BE2C (cell line): ENCODE results near the gene HOXA1.

Experiments
- DNase-seq: peaks from one replicate; pipeline ENCODE4 v3.0.0-alpha.2; 2020
- H3K27me3 ChIP-seq: fragments of 250-450 bp; sonication (Bioruptor Pico); 2 replicates; pipeline ENCODE4 v1.5.1; 2020; ENCODE audit warnings: mild to moderate bottlenecking
- H3K36me3 ChIP-seq: fragments of 250-450 bp; sonication (Bioruptor Pico); 2 replicates; pipeline ENCODE4 v1.5.1; 2020; ENCODE audit warnings: mild to moderate bottlenecking
- H3K4me1 ChIP-seq: fragments of 250-450 bp; sonication (Bioruptor Pico); 2 replicates; pipeline ENCODE4 v1.5.1; 2020
- H3K4me3 ChIP-seq: 2 replicates; pipeline ENCODE4 v1.5.1; 2011; ENCODE audit warnings: low read depth, low read length
- H3K9me3 ChIP-seq: fragments of 250-450 bp; sonication (Bioruptor Pico); 2 replicates; pipeline ENCODE4 v1.5.1; 2020
- TF ChIP-seq, protein P1 (sequence below): IDR thresholded peaks from 2 replicates; pipeline ENCODE4 v1.5.1; 2012; ENCODE audit warnings: mild to moderate bottlenecking, low read depth, low read length

Gene HOXA1

DNA sequence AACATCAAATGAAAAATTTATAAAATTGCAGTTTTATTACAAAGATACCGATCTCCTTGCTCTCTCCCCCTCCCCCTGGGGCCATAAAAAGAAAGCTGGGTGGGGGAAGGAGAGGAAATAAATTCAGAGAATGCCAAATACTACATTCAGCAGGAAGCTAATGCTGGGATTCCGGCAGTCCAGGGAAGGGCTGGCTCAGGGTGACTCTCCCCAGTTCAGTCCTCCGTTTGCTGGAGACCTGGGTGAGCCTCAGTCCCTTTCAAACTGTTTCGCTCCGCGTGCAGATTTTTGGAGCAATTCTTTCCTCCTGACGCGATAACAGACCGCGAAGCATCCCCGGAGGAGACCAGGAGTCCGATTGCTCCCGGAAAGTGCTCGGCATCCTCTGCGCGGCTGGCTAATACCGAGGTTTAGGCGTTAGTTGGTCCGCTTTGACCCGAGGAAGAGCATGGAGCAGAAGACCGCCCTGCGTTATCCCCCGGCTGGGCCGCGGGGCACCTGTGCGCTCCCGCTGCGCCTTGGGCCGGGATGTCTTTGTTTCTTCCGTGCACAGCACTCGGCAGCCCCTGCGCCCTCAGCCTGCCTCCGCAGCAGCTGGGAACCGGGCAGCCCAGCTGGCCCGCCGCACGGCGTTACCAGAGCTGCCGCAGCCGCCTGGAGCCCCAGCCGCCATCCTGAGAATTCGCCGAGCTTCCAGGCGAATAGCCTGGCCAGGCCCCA lies 10.5 kb upstream of the HOXA1 start:
- Histone ChIP-seq H3K36me3 (no peaks in the 10 kb centered on the region), H3K27me3 (peaks cover 100% of the 10 kb centered on the region), H3K9me3 (no peaks in the 10 kb centered on the region; the same call in 1 of the 2 replicates), H3K4me3 (no peak overlapping the region), H3K4me1 (no peaks in the 10 kb centered on the region)
- DNase-seq = no peak
- TF ChIP-seq, protein P1, sequence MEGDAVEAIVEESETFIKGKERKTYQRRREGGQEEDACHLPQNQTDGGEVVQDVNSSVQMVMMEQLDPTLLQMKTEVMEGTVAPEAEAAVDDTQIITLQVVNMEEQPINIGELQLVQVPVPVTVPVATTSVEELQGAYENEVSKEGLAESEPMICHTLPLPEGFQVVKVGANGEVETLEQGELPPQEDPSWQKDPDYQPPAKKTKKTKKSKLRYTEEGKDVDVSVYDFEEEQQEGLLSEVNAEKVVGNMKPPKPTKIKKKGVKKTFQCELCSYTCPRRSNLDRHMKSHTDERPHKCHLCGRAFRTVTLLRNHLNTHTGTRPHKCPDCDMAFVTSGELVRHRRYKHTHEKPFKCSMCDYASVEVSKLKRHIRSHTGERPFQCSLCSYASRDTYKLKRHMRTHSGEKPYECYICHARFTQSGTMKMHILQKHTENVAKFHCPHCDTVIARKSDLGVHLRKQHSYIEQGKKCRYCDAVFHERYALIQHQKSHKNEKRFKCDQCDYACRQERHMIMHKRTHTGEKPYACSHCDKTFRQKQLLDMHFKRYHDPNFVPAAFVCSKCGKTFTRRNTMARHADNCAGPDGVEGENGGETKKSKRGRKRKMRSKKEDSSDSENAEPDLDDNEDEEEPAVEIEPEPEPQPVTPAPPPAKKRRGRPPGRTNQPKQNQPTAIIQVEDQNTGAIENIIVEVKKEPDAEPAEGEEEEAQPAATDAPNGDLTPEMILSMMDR = no peak

DNA sequence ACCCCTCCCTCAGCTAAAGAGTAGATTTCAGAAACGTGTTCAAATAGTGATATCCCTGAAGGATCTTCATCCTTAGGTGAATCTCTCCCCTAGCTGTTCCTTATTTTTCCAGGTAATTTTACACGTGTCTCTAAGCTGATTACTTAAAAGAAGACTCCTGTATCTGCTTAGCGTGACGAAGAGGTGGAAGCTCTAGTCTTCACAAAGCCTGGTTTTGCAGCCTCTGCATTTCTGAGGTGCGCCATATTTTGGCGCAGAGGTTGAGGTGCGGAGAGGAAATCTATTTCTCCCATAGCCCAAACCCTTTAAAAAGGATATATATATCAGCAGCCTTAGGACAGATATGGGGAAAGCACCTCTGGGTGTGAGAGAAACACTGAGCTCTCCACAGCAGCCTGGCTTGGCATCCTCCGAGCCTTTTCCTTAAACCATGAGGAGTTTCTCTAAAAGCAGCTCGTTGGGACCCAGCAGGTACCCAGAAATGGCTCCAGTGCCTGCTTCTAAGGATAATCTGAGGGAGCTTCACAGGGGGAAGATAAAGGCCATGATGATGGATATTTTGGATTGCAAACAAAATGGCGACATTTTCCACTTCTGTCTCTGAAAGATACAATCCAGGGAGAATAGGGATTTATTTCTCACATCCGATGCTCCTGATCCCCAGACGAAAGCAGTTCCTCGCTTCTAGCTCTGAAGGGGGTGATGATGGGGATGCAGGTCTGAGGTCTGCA lies 9.7 kb upstream of the HOXA1 start:
- no peak for DNase-seq
- Histone ChIP-seq H3K27me3 (peaks cover 100% of the 10 kb centered on the region), H3K36me3 (no peaks in the 10 kb centered on the region), H3K9me3 (no peaks in the 10 kb centered on the region; the same call in 1 of the 2 replicates), H3K4me3 (no peak overlapping the region), H3K4me1 (no peaks in the 10 kb centered on the region)
- TF ChIP-seq, protein P1 = no peak

DNA sequence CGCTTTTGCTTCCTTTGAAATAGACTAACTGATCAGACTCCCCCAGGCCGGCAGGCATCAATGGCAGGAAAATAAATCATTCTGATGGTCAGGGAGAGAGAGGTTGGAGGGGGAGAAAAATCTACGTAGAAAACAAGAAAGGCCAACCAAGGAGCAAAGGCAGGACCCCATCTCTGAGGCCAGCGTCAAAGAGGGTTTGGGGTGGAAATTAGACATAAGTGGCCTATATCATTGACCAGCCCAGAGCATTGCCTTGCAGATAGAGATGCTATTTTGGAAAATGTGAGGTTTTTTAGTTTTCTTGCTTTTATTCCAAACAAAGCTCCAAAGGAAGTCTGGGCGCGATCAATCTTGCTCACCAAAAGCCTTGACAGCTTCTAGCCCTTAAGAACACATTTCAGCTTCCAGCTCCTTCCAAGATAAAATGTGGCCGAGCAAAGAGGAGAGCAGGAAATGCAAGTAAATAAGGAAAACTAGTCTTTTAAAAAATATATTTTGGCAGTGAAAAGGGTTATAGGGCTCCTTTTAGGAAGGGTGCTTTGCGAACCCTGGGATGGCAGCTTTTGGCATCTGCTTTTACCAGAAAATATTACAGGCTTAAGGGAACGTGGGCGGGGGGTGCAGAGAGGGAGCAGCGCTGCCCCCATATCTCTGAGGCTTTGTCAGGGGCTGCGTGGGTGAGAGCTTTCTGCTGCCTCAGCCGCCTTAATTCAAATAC lies 8.7 kb upstream of the HOXA1 start:
- Histone ChIP-seq H3K36me3 (no peaks in the 10 kb centered on the region), H3K4me3 (no peak overlapping the region), H3K9me3 (no peaks in the 10 kb centered on the region; the same call in 1 of the 2 replicates), H3K4me1 (no peaks in the 10 kb centered on the region), H3K27me3 (peaks cover 100% of the 10 kb centered on the region)
- TF ChIP-seq, protein P1 = no peak
- DNase-seq = no peak

DNA sequence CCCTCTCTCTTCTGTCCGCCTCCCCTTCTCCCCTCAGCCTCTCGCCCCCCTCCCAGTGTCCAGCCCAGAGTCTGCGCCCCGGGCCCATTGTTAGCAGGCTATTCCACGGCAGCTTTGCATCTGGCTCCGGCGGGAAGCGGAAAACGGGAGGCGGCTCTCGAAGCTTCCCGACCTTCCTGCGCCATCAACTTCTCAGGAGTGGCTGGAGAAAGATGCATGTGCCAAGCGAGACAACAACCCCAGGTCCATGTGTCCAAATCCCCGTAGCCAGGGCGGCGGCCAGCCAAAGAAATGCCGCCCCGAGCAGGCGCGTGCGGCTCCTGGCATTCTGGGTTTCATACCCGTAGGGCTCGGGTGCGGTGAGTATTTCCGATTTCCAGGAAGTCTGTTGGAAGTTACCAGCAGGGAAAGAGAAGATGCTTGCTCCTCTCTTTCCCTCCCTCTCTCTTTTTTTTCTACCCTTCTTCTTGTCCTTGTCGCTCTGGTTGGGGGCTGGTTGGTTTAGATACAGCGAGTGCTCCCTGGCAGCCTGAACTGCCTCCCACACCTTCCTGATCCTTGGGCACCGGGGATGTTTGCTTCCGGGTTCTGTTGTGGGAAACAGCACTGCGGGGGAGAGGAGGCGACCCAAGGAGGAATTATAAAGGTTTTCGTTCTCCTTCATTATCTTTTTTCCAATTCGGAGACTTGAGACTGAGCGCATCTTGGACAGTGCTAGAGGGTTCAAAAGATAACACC lies 7.9 kb upstream of the HOXA1 start:
- Histone ChIP-seq H3K27me3 (peaks cover 100% of the 10 kb centered on the region), H3K36me3 (no peaks in the 10 kb centered on the region), H3K4me3 (no peak overlapping the region), H3K4me1 (no peaks in the 10 kb centered on the region), H3K9me3 (no peaks in the 10 kb centered on the region; the same call in 1 of the 2 replicates)
- TF ChIP-seq, protein P1 = no peak
- DNase-seq = no peak

DNA sequence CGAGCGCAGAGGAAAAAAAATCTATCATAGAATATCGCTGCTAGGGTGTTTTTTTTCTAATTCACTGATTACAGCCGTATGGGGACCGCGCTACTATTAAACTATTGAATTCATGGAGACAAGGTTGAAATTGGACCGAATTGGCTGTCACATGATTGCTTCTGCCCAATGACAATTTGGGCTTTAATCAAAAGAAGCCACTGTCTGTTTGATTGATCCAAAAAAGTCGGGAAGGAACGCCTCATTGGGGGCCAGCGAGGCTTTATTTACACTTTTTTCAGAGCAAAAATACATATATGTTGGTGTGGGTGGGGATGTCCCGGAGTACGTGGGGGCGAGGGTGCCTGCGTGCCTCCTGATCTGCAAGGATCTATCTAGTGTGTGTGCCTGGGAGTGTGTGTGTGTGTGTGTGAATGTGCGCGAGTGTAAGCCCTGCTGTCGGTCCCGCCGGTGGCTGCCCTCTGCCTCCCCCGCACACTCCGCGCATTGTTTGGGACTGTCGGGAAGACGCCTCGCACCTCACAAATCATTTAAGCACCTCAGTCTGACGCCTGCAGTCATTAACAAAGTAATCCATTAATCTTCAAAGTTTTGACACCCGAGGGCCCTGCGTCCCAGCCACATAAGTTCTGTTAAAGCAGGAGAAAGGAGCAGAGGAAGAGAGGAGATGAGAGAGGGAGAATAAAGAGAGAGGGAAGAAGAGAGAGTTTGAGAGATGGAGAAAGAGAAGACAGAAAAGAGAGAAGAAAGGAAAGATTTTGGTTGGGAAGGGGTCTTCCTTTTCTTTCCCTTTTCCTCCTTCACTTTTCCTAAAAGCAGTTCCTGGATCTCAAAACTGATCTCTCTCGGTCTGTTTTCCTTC lies 7.0 kb upstream of the HOXA1 start, which contains the start of gene HOXA2:
Gene HOXA2, minus strand, starts transcription at position 103 of the 862 bp plus-strand sequence. CDS start 183 bp downstream, outside the sequence.
- H3K4me3 ChIP-seq = no peak within 1 kb of the TSS
- no peak for DNase-seq
- no peaks in the 10 kb centered on the region; the same call in 1 of the 2 replicates for H3K9me3 ChIP-seq
- no peaks in the 10 kb centered on the region for H3K4me1 ChIP-seq
- TF ChIP-seq, protein P1 = no peak
- peaks cover 100% of the 10 kb centered on the region for H3K27me3 ChIP-seq
- no peaks in the 10 kb centered on the region for H3K36me3 ChIP-seq
